Activated CD8-positive, alpha-beta memory T cell treated with anti-CD3 and anti-CD28 coated beads, Interleukin-2, amount 10 ng/mL, durations not matched to agents 7 days and 5 days (primary cell): ENCODE data around the gene LRP11. TPM values are rescaled to one million over a fixed set of nuclear protein-coding genes. Genes with fewer than 3 reads are reported as not detected.
"Not testable (repeated sequence)": the region's sequence is repeated elsewhere in the genome, so short reads cannot be mapped to it uniquely, and the experiment has no call there.

ENCODE experiments used
- ATAC-seq: fragments of 150-1000 bp; cut with Tn5 transposase; one replicate; pipeline ENCODE4 v1.10.0; 2021; ENCODE audit warnings: moderate library complexity
- CTCF ChIA-PET: fragments of 350-600 bp; sonication (Branson Sonifier 250); formaldehyde crosslinking; loops from one replicate; lab custom pipeline; 2021; ENCODE audit warnings: antibody characterized with exemption; lab: Charles Lee
- DNase-seq: peaks from one replicate; pipeline ENCODE4 v3.0.0-alpha.2; 2020
- H3K27ac Mint-ChIP-seq: one replicate; pipeline ENCODE4 v1.8.0; 2021; ENCODE audit warnings: mild to moderate bottlenecking, mixed read lengths
- H3K27me3 Mint-ChIP-seq: one replicate; pipeline ENCODE4 v1.8.0; 2021; ENCODE audit warnings: mixed read lengths
- H3K36me3 Mint-ChIP-seq: one replicate; pipeline ENCODE4 v1.8.0; 2021; ENCODE audit warnings: mild to moderate bottlenecking, mixed read lengths
- H3K4me1 Mint-ChIP-seq: one replicate; pipeline ENCODE4 v1.8.0; 2021; ENCODE audit warnings: mixed read lengths
- H3K4me3 Mint-ChIP-seq: one replicate; pipeline ENCODE4 v1.8.0; 2021; ENCODE audit warnings: mild to moderate bottlenecking, moderate library complexity, mixed read lengths
- H3K9me3 Mint-ChIP-seq: one replicate; pipeline ENCODE4 v1.8.0; 2022; ENCODE audit warnings: low read depth, mixed read lengths
- total RNA-seq, 2 experiments: library from RNA; stranded (reverse); gene quantifications; one replicate each; pipeline ENCODE4 v1.2.3, GENCODE V29; 2021

Gene LRP11
- total RNA-seq, 2 experiments from 2014 or later: 2.9 to 3.1 TPM

DNA sequence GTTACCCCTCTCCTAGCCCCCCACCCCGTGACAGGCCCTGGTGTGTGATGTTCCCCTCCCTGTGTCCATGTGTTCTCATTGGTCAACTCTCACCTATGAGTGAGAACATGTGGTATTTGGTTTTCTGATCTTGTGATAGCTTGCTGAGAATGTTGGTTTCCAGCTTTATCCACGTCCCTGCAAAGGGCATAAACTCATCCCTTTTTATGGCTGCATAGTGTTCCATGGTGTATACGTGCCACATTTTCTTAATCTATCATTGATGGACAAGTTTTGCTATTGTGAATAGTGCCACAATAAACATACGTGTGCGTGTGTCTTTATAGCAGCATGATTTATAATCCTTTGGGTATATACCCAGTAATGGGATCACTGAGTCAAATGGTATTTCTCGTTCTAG is 27.7 kb upstream of the LRP11 start:
- DNase-seq, ATAC-seq, CTCF ChIA-PET, H3K27ac Mint-ChIP-seq, H3K4me3 Mint-ChIP-seq, H3K36me3 Mint-ChIP-seq, H3K9me3 Mint-ChIP-seq: not testable (repeated sequence)
- peaks cover 38% of the 10 kb centered on the region for H3K27me3 Mint-ChIP-seq
- peaks cover 19% of the 10 kb centered on the region for H3K4me1 Mint-ChIP-seq

DNA sequence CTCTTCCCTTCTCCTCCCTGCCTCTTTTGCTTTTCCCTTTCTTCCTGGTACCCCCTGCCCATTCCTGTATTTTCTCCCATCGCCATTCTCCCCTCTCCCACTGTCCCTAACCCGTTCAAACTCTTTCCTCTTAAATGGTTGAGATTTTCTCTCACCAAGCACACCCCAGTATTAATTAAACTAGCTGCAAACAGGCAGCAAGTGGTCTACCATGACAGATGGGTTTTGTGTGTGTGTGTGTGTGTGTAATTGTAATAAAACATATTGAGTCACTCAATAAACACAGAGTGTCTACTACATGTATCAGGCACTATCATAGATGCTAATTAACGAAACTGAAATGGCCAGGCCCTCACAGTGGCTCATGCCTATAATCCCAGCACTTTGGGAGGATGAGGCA is 27.1 kb upstream of the LRP11 start:
- Mint-ChIP-seq H3K27ac (no peak overlapping the region), H3K27me3 (peaks cover 38% of the 10 kb centered on the region), H3K9me3 (no peaks in the 10 kb centered on the region), H3K36me3 (no peaks in the 10 kb centered on the region), H3K4me3 (no peak overlapping the region), H3K4me1 (peaks cover 13% of the 10 kb centered on the region)
- ATAC-seq (no peak), DNase-seq (no peak)
- CTCF ChIA-PET: no interaction called here

DNA sequence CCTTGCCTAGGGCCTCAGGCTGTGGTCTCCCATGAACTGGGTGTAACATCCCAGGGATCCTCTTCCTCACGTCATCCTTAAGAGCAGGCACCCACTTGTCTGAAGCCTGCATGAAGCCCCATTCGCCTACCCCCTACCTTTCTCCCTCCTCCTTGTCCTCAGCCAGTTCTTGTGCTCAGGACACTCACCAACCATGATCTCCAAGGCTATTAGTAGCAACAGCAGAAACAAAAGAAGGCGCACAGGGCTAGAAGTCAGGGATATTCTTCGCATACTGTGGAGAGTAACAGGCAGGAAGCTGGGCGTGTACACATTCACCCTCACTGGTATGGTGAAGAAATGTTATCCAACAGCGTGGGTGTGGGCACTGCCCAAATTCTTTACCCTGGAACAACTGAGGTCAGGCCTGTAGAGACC is 26.5 kb upstream of the LRP11 start:
- Mint-ChIP-seq H3K4me1 (peaks cover 7% of the 10 kb centered on the region), H3K27me3 (peaks cover 40% of the 10 kb centered on the region), H3K27ac (no peak overlapping the region), H3K9me3 (no peaks in the 10 kb centered on the region), H3K4me3 (no peak overlapping the region), H3K36me3 (no peaks in the 10 kb centered on the region)
- ATAC-seq (no peak), DNase-seq (no peak)
- CTCF ChIA-PET: no interaction called here

DNA sequence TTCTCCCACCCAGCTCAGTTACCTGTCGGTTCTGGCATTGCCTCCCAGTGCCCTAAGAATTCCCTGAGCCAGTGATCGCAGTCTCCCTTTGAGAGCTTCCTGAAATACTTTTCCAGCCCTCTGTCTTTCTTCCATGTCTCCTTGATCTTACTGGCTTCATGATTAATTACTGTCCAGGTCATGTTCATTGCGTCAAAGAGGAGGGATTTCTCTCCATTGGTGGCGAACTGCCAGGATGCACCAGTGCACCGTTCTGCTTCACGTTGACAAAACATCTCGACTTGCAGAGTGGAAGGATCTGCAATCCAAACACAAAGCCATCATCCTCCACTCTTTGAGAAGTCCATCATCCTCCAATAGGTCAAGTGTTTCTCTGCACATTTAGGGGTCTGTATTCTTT is 25.2 kb upstream of the LRP11 start:
- H3K9me3 Mint-ChIP-seq: no peaks in the 10 kb centered on the region
- no peak overlapping the region for H3K27ac Mint-ChIP-seq
- no peak for DNase-seq
- H3K27me3 Mint-ChIP-seq: peaks cover 42% of the 10 kb centered on the region
- H3K4me1 Mint-ChIP-seq: peaks cover 3% of the 10 kb centered on the region
- H3K36me3 Mint-ChIP-seq: no peaks in the 10 kb centered on the region
- H3K4me3 Mint-ChIP-seq: no peak overlapping the region
- CTCF ChIA-PET: interaction anchor here (1.0 kb wide), 1 partner anchor 24 kb away, joined by 3 read pairs; no protein-coding TSS in a partner anchor
- ATAC-seq: no peak

DNA sequence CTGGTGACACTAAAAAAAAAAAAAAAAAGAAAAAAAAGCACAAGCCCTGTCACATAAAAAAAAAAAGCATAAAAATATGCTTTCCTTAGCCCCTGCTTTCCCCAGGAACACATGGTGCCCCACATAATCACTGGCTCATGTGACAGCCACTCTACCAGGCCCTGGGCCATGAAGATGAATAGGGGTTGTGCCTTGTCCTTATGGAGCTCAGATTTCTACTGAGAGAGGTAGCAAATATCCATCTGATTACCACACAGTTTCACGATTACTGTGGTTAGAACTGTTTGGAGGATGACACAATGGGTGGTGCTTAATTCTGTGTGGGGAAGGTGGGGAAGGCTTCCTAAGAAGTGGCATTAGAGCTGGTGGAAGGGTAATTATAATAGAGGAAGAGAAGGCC is 24.5 kb upstream of the LRP11 start:
- no peak overlapping the region for H3K27ac Mint-ChIP-seq

DNA sequence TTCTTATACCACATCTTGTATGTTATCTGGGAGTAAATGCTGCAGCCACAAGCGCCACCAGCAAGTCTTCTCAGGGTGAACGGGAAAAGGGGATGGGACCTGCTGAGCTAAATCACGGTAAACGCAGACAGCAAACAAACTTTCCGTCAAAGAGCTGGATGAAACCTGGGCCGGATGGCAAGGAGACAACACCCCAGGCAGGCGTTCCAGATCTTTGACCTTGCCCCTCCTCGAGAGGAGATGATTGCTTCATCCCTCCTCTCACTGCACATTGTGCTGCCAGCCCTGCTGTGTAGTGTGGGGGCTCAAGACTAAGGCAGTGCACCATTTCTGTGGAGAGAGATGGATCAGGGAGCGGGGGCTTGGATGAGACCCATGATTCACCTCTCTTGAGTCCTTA is 23.9 kb upstream of the LRP11 start:
- CTCF ChIA-PET: interaction anchor here (1.0 kb wide), 1 partner anchor 23 kb away, joined by 3 read pairs; no protein-coding TSS in a partner anchor
- Mint-ChIP-seq H3K27ac (no peak overlapping the region), H3K9me3 (no peaks in the 10 kb centered on the region), H3K36me3 (no peaks in the 10 kb centered on the region), H3K27me3 (peaks cover 38% of the 10 kb centered on the region), H3K4me1 (peaks cover 3% of the 10 kb centered on the region), H3K4me3 (no peak overlapping the region)
- no peak for DNase-seq
- ATAC-seq: no peak

More for the DNA sequence above, 24.5 kb upstream of the LRP11 start:
- Mint-ChIP-seq H3K27me3 (peaks cover 41% of the 10 kb centered on the region), H3K4me1 (peaks cover 3% of the 10 kb centered on the region), H3K36me3 (no peaks in the 10 kb centered on the region), H3K4me3 (no peak overlapping the region), H3K9me3 (no peaks in the 10 kb centered on the region)
- ATAC-seq: no peak
- CTCF ChIA-PET: interaction anchor here (1.0 kb wide), 1 partner anchor 23 kb away, joined by 3 read pairs; no protein-coding TSS in a partner anchor
- no peak for DNase-seq

DNA sequence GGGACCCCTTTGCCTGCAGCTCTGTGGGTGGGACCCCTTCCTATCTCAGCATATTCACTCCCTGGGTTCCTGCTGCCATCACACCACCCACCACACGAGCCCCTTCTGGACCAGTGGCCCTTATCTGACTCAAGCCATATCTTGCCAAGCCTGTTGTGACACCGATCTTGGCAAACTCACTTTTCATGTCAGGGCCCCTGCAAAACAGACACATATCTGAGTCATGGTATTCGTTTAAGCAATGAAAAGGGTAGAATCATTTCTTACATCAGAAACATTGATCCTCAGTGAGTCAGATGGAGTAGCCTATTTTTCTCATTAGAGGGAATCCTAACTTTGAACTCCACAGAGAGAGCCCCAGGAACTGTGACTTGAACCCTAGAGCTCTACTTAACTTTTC is 23.2 kb upstream of the LRP11 start:
- peaks cover 3% of the 10 kb centered on the region for H3K4me1 Mint-ChIP-seq
- no peak for ATAC-seq
- H3K4me3 Mint-ChIP-seq: no peak overlapping the region
- H3K36me3 Mint-ChIP-seq: no peaks in the 10 kb centered on the region
- H3K9me3 Mint-ChIP-seq: no peaks in the 10 kb centered on the region
- CTCF ChIA-PET: no interaction called here
- H3K27me3 Mint-ChIP-seq: peaks cover 31% of the 10 kb centered on the region
- no peak for DNase-seq
- H3K27ac Mint-ChIP-seq: no peak overlapping the region

DNA sequence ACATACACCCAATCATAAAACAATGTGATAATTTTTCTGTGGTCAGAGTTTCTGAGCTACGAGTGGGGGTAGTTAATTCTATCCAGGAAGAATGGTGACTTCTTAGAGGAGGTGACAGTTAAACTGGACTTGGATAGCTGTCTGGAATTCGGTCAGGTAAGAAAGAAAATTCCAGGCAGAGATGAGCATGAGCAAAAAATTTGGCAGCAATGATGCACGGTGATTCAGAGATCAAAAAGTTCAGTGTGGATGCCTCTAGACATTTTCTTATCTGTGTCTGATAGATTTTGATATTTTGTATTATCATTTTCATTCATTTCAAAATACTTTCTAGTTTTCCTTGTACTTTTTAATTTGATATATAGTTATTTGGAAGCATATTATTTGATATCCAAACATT is 21.7 kb upstream of the LRP11 start:
- no peak for DNase-seq
- H3K36me3 Mint-ChIP-seq: no peaks in the 10 kb centered on the region
- no peaks in the 10 kb centered on the region for H3K9me3 Mint-ChIP-seq
- no peak overlapping the region for H3K4me3 Mint-ChIP-seq
- H3K27ac Mint-ChIP-seq: no peak overlapping the region
- H3K27me3 Mint-ChIP-seq: peaks cover 41% of the 10 kb centered on the region
- CTCF ChIA-PET: interaction anchor here (0.6 to 1.8 kb wide), 3 partner anchors 8 to 20 kb away, joined by 3 to 4 read pairs (median 3); no protein-coding TSS in a partner anchor
- no peak for ATAC-seq
- H3K4me1 Mint-ChIP-seq: no peaks in the 10 kb centered on the region

DNA sequence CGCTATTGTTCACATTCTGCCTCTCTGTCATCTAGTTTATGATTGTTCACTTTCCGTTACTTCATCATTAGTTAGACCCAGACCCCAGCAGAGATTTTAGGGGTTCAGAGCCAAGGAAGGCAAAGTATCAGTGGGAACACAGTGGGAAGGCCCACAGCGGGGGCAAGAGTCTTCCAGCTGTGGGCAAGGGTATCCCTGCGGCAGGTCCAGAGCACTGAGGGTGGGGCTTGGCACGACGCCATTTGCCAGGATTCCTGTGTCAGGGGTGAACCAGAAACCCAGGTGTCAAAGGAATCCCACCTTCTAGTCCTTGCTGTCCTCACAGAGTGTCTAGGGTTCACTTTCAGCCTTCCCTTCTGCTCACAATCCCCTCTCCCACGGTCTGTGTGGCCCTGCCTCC is 20.5 kb upstream of the LRP11 start:
- CTCF ChIA-PET: no interaction called here

DNA sequence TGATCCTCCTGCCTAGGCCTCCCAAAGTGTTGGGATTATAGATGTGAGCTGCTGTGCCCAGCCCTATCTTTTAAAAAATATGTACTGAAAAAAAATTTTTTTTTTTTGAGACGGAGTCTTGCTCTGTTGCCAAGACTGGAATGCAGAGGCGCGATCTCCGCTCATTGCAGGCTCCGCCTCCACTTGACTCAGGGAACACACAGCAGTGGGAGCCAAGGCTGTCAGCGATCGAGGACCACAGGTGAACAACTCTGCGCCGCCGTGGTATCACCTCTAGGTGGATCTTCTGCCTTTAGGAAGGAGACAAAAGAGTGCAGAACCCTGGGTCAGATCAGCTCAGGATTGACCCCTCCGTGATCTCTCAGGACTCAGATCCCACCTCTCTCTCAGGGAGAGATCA is 20.1 kb upstream of the LRP11 start:
- Mint-ChIP-seq H3K4me3 (no peak overlapping the region), H3K36me3 (no peaks in the 10 kb centered on the region), H3K9me3 (no peaks in the 10 kb centered on the region), H3K27ac (no peak overlapping the region), H3K27me3 (peaks cover 57% of the 10 kb centered on the region), H3K4me1 (no peaks in the 10 kb centered on the region)
- no peak for ATAC-seq
- DNase-seq: no peak
- CTCF ChIA-PET: no interaction called here

More for the DNA sequence above, 20.5 kb upstream of the LRP11 start:
- ATAC-seq (no peak), DNase-seq (no peak)
- Mint-ChIP-seq H3K27ac (no peak overlapping the region), H3K36me3 (no peaks in the 10 kb centered on the region), H3K9me3 (no peaks in the 10 kb centered on the region), H3K4me3 (no peak overlapping the region), H3K27me3 (peaks cover 53% of the 10 kb centered on the region), H3K4me1 (no peaks in the 10 kb centered on the region)

DNA sequence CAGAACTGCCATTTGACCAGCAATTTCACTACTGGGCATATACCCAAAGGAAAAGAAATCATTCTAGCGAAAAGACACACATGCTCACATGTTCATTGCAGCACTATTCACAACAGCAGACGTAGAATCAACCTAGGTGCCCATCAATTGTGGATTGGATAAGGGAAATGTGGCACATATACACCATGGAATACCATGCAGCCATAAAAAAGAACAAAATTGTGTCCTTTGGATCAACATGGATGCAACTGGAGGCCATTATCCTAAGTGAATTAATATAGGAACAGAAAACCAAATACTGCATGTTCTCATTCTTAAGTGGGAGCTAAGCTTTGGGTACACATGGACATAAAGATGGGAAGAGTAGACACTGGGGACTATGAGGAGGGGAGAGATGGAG is 17.7 kb upstream of the LRP11 start:
- DNase-seq (no peak), ATAC-seq (no peak)
- Mint-ChIP-seq H3K9me3 (no peaks in the 10 kb centered on the region), H3K4me1 (no peaks in the 10 kb centered on the region), H3K27me3 (peaks cover 68% of the 10 kb centered on the region), H3K27ac (no peak overlapping the region), H3K4me3 (no peak overlapping the region), H3K36me3 (no peaks in the 10 kb centered on the region)
- CTCF ChIA-PET: interaction anchor here (1.6 kb wide), 1 partner anchor 41 kb away, joined by 3 read pairs; no protein-coding TSS in a partner anchor

DNA sequence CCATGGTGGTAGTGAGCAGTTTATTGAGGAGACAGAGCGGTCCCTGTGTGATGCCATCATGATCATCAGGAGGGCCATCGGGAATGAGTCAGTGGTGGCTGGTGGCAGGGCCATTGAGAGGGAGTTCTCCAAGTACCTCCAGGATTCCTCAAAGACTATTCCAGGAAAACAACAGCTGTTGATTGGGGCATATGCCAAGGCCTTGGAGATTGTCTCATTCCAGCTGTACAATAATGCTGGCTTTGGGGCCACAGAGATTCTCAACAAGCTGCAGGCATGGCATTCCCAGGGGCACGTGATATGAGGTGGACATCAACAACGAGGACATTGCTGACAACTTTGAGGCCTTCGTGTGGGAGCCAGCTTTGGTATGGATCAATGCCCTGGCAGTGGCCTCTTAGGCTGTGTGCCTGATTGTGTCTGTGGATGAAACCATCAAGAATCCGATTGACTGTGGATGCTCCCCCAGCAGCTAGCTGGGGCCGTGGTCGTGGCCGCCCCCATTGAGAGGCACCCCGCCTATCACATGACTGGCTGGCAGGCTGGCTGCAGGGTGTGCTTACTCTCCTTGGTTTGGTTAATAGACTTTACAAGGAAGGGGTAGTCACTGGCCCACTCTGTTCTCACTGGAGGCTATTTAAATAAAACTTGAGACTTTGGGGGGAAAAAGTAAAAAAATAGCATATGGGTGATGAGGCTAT is 17.1 kb upstream of the LRP11 start:
- Mint-ChIP-seq H3K4me1 (no peaks in the 10 kb centered on the region), H3K27me3 (peaks cover 73% of the 10 kb centered on the region), H3K9me3 (no peaks in the 10 kb centered on the region), H3K36me3 (no peaks in the 10 kb centered on the region), H3K4me3 (no peak overlapping the region), H3K27ac (no peak overlapping the region)
- DNase-seq: no peak
- ATAC-seq: no peak
- CTCF ChIA-PET: interaction anchor here (1.6 kb wide), 1 partner anchor 41 kb away, joined by 3 read pairs; no protein-coding TSS in a partner anchor

DNA sequence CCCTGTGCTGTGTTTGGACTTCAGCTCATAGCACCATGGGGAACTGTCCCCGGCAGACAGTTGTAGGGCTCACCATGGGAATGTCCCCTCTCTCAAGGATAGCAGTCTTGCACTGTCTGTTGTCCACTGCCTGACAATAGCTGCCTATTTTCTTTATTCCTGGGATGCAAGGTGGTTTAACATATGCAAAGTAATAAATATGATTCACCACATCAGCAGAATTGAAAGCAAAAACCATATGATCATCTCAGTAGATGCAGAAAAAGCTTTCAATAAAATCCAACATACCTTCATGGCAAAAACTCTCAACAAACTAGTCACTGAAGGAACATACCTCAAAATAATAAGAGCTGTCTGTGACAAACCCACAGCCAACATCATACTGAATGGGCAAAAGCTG is 13.5 kb upstream of the LRP11 start:
- no peak for DNase-seq
- no peak overlapping the region for H3K4me3 Mint-ChIP-seq
- ATAC-seq: no peak
- H3K9me3 Mint-ChIP-seq: no peaks in the 10 kb centered on the region
- H3K36me3 Mint-ChIP-seq: no peaks in the 10 kb centered on the region
- H3K27me3 Mint-ChIP-seq: peaks cover 74% of the 10 kb centered on the region
- no peak overlapping the region for H3K27ac Mint-ChIP-seq
- no peaks in the 10 kb centered on the region for H3K4me1 Mint-ChIP-seq
- CTCF ChIA-PET: interaction anchor here (0.5 to 1.8 kb wide), 4 partner anchors 8 to 122 kb away, joined by 3 to 4 read pairs (median 4); no protein-coding TSS in a partner anchor

DNA sequence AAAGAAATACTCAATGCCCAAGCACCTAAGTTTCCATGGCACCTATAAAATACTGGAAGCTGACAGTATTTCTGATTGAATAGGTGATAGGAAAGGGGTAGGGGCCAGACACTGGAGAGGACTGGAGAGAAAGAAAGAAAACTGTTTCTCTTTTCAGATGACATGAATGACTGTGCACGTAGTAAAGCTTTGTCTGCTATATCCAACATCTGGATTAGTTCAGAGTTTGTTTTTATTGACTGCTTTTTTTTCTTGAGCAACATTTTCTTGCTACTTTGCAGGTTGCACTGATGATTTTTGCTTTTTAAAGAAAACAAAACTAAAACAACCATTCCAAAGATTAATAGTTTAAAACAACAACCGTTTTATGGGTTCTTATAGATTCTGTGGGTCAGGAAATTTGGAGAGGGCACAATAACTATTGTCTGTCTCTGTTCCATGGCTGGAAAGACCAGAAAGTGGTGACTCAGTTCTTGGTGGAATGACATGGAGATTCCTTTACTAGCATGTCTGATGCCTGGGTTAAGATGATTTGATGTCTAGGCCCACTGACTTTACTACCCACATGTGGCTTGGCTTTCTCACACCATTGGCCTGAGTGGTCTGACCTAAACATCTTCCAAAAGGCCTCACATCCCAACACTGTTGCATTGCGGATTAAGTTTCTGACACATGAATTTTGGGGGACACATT is 12.2 kb upstream of the LRP11 start:
- Mint-ChIP-seq H3K27me3 (peaks cover 77% of the 10 kb centered on the region), H3K36me3 (no peaks in the 10 kb centered on the region), H3K27ac (no peak overlapping the region), H3K4me3 (no peak overlapping the region), H3K9me3 (peaks cover 2% of the 10 kb centered on the region), H3K4me1 (no peaks in the 10 kb centered on the region)
- CTCF ChIA-PET: no interaction called here
- DNase-seq (no peak), ATAC-seq (no peak)
